Spleen (tissue), 11 donors: ENCODE results near the gene EED. TPM values are rescaled to one million over a fixed set of nuclear protein-coding genes. Genes with fewer than 3 reads are reported as not detected.
"Not testable (repeated sequence)": the region's sequence is repeated elsewhere in the genome, so short reads cannot be mapped to it uniquely, and the experiment has no call there.

ENCODE experiments used
- DNase-seq: peaks from one replicate; pipeline ENCODE4 v3.0.0-alpha.2; 2020
- H3K27ac ChIP-seq, 8 donors: fragments of 200-600 bp; sonication (generic) in 7 of 8; 1 replicate in 4 of 8; 2 replicates in 4 of 8; pipeline versions ENCODE4 v1.5.0 to v1.8.0; 2016 to 2021; ENCODE audit warnings: inconsistent platforms in 4 of 8, mild to moderate bottlenecking in 4 of 8, moderate library complexity in 1 of 8
- H3K27me3 ChIP-seq, 7 donors: fragments of 200-600 bp; sonication (generic) in 6 of 7; replicated peaks in 1 of 7; 1 replicate in 4 of 7; 2 replicates in 3 of 7; pipeline versions ENCODE4 v1.5.0 to v1.8.0; 2016 to 2021; ENCODE audit warnings: inconsistent platforms in 3 of 7, mild to moderate bottlenecking in 1 of 7
- H3K36me3 ChIP-seq, 6 donors: fragments of 200-600 bp; sonication (generic) in 5 of 6; 1 replicate in 4 of 6; 2 replicates in 2 of 6; pipeline versions ENCODE4 v1.5.0 to v1.8.0; 2016 to 2021; ENCODE audit warnings: inconsistent platforms in 2 of 6
- H3K4me1 ChIP-seq, 6 donors: fragments of 200-600 bp; sonication (generic) in 5 of 6; 1 replicate in 3 of 6; 2 replicates in 3 of 6; pipeline versions ENCODE4 v1.5.0 to v1.8.0; 2016 to 2021; ENCODE audit warnings: inconsistent platforms in 3 of 6
- H3K4me3 ChIP-seq, 8 donors: fragments of 200-600 bp; sonication (generic) in 7 of 8; 1 replicate in 4 of 8; 2 replicates in 4 of 8; pipeline versions ENCODE4 v1.5.0 to v1.8.0; 2016 to 2021; ENCODE audit warnings: inconsistent platforms in 4 of 8, mild to moderate bottlenecking in 4 of 8, moderate library complexity in 2 of 8
- H3K9me3 ChIP-seq, 8 donors: fragments of 200-600 bp; sonication (generic) in 7 of 8; 1 replicate in 4 of 8; 2 replicates in 4 of 8; pipeline versions ENCODE4 v1.5.0 to v1.8.0; 2016 to 2021; ENCODE audit warnings: inconsistent platforms in 4 of 8
- CTCF ChIP-seq, 11 experiments: fragments of 200-600 bp in 7 of 11; fragments of 450-650 bp in 4 of 11; sonication (generic) in 4 of 11; IDR thresholded peaks in 8 of 11; conservative IDR thresholded peaks in 3 of 11; 1 replicate in 7 of 11; 2 replicates in 4 of 11; pipeline versions ENCODE4 v1.4.0 to v1.8.0; 2016 to 2021; ENCODE audit warnings: antibody characterized with exemption in 11 of 11, inconsistent platforms in 4 of 11, mild to moderate bottlenecking in 1 of 11
- POLR2A ChIP-seq, 3 donors: fragments of 450-650 bp; IDR thresholded peaks; one replicate each; pipeline ENCODE4 v1.5.1; 2017; ENCODE audit warnings: antibody characterized with exemption in 3 of 3, mild to moderate bottlenecking in 1 of 3
- POLR2AphosphoS5 ChIP-seq, 3 donors: sonication (generic); formaldehyde crosslinking; IDR thresholded peaks; one replicate each; pipeline ENCODE4 v1.5.1; 2017; ENCODE audit warnings: antibody characterized with exemption in 3 of 3
- WGBS, 5 donors: extraction: QIAGEN DNeasy Blood & Tissue Kit in 3 of 5; methylation state at CpG; one replicate each; pipeline versions ENCODE4 v1.1.5 to v1.1.7; 2013 to 2018; 5-methylcytosine and 5-hydroxymethylcytosine counted together
- intact Hi-C: fragments of 100-400 bp; cut with DNase I; formaldehyde crosslinking; loops from one replicate; pipeline ENCODE4 v1.15.0; 2023; ENCODE audit warnings: low total_unique reads
- polyA plus RNA-seq, 3 donors: library from polyadenylated mRNA; stranded (reverse); fragments of 200-250 nt; gene quantifications; one replicate each; pipeline ENCODE4 v1.2.1, GENCODE V29; 2013
- total RNA-seq, 7 donors: library from RNA; depleted of rRNA in 3 of 7; stranded (reverse); fragments of >200 nt in 3 of 7; fragmentation: NEBNext Ultra II Directional in 4 of 7; extraction: Animal tissue kit (Norgen Biotek cat#: 25700) in 4 of 7; gene quantifications; one replicate each; pipeline versions ENCODE4 v1.1.0 to v1.2.1, GENCODE V29; 2016 to 2021
- donor health status: healthy with polysubstance abuse.
- donor health status: DM: no; HTN: no; CAD: no; lungs with moderate emphysema.
- donor health status: DM: no; HTN: no; CAD: no.
- donor health status: Bipolar disorder and iron deficiency.
- donor health status: healthy.
- donor health status: DM: no; HTN: no; CAD: no.
- donor health status: DM: yes; HTN: yes; CAD: no.

EED gene
- total and polyA plus RNA-seq, 10 donors, result 24.3 to 48.1 (median 31.1) TPM

DNA sequence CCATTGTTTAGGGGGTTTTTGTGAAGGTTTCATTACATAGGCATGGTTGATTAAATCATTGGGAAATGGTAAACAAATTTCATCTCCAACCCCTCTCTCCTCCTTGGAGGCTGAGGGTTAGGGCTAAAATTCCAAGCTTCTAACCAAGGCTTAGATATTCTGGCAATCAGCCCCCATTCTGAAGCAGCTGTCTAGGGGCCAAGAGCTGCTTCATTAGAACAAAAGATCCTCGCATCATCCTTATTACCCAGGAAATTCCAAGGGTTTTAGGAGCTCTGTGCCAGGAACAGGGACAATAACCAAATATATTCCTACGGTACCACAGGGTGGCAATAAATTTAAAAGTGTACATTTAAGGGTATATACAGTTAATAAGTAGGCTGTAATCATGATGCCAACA lies 22.5 kb upstream of the EED start:
- TF ChIP-seq POLR2A (IDR thresholded peaks at IDR 0.05) (no peak), CTCF (IDR thresholded peaks at IDR 0.05 in 8 of 11, conservative IDR thresholded peaks at IDR 0.05 in 3 of 11) (no peak), POLR2AphosphoS5 (IDR thresholded peaks at IDR 0.05) (no peak)

DNA sequence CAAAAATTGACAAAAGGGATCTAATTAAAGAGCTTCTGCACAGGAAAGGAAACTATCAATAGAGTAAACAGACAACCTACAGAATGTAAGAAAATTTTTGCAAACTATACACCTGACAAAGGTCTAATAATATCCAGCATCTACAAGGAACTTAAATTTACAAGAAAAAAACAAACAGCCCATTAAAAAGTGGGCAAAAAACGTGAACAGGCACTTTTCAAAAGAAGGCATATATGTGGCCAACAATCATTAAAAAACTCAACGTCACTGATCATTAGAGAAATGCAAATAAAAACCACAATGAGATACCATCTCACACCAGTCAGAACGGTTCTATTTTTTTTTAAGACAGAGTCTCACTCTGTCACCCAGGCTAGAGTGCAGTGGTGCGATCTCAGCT lies 20.0 kb upstream of the EED start:
- DNase-seq, H3K27ac ChIP-seq, H3K4me3 ChIP-seq, H3K27me3 ChIP-seq, intact Hi-C loops, H3K36me3 ChIP-seq: not testable (repeated sequence)
- peaks cover 0 to 15% (median 7%) of the 10 kb centered on the region in 8 donors for H3K9me3 ChIP-seq
- WGBS, 5 donors, result 55 to 70% (median 64%) methylated on average over 4 of the region's 4 CpGs
- H3K4me1 ChIP-seq, result peaks cover 0 to 11% (median 1%) of the 10 kb centered on the region in 6 donors

More for the DNA sequence above, 22.5 kb upstream of the EED start:
- 72 to 82% (median 75%) methylated on average over 2 of the region's 2 CpGs for WGBS, 5 donors
- Histone ChIP-seq H3K4me3 (no peak overlapping the region), H3K36me3 (no peaks in the 10 kb centered on the region), H3K9me3 (peaks cover 0 to 15% (median 7%) of the 10 kb centered on the region in 8 donors), H3K27ac (no peak overlapping the region), H3K27me3 (no peaks in the 10 kb centered on the region), H3K4me1 (peaks cover 0 to 31% (median 14%) of the 10 kb centered on the region in 6 donors)
- intact Hi-C loops, result no loop called here
- DNase-seq, result no peak

DNA sequence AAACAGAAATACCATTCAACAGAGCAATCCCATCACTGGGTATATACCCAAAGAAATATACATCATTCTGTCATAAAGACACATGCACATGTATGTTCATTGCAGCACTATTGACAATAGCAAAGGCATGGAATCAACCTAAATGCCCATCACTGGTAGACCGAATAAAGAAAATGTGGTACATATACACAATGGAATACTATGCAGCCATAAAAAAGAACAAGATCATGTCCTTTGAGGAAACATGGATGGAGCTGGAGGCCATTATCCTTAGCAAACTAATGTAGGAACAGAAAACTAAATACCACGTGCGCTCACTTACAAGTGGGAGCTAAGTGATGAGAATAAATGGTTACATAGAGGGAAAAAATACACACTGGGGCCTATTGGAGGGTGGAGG lies 19.2 kb upstream of the EED start:
- DNase-seq, H3K4me3 ChIP-seq, H3K36me3 ChIP-seq, intact Hi-C loops, H3K4me1 ChIP-seq, H3K27ac ChIP-seq, H3K27me3 ChIP-seq: not testable (repeated sequence)
- 96 to 99% (median 97%) methylated on average over 3 of the region's 3 CpGs for WGBS, 5 donors
- peaks cover 0 to 15% (median 7%) of the 10 kb centered on the region in 8 donors for H3K9me3 ChIP-seq

DNA sequence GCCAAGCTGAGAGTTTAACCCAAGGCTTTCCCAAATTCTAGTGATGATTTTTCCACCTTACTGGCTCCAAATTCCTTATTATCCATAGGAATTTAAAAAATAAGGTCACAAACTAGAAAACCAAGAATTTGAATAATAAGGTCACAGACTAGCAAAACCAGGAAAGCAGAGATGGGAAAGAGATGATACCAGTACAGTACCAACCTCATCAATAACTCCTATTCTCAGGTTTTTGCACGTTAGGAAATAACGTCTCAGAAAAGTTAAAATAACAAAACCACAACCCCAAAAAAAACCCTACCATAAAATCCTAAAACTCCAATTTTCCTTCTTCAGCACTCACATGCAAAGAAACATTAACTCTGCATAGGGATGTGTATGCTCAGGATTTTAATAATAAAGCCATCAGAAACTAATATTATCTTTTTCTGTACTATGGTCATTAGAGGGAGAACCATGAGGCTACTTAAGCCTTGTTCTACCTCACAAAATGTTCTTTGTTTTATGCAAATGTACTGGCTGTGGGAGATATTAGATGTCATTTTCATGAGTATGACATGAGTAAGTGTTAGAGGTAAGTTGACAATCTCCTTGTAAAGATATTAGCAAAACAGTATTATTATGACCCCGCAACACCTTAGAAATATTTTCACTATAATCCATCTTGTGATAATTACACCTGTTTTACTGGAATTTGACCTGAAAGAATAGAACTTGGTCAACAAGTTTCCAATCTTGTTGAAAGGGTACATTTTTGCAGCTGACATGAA lies 16.1 kb upstream of the EED start:
- Histone ChIP-seq H3K9me3 (peaks cover 0 to 15% (median 7%) of the 10 kb centered on the region in 8 donors), H3K4me3 (no peak overlapping the region), H3K27ac (no peak overlapping the region), H3K27me3 (no peaks in the 10 kb centered on the region), H3K4me1 (no peaks in the 10 kb centered on the region), H3K36me3 (no peaks in the 10 kb centered on the region)
- TF ChIP-seq POLR2A (IDR thresholded peaks at IDR 0.05) (no peak), POLR2AphosphoS5 (IDR thresholded peaks at IDR 0.05) (no peak)
- no peak for DNase-seq
- intact Hi-C loops, result no loop called here
- 66 to 81% (median 76%) methylated on average over 3 of the region's 3 CpGs for WGBS, 5 donors

GRCh38 chr11:86229039-86229330 lies 15.6 kb upstream of the EED start:
- H3K27me3 ChIP-seq, intact Hi-C loops, H3K4me1 ChIP-seq, DNase-seq, H3K36me3 ChIP-seq, H3K27ac ChIP-seq, H3K4me3 ChIP-seq: not testable (repeated sequence)
- 76 to 86% (median 81%) methylated on average over 3 of the region's 3 CpGs for WGBS, 5 donors
- H3K9me3 ChIP-seq, result peaks cover 0 to 15% (median 7%) of the 10 kb centered on the region in 8 donors

DNA sequence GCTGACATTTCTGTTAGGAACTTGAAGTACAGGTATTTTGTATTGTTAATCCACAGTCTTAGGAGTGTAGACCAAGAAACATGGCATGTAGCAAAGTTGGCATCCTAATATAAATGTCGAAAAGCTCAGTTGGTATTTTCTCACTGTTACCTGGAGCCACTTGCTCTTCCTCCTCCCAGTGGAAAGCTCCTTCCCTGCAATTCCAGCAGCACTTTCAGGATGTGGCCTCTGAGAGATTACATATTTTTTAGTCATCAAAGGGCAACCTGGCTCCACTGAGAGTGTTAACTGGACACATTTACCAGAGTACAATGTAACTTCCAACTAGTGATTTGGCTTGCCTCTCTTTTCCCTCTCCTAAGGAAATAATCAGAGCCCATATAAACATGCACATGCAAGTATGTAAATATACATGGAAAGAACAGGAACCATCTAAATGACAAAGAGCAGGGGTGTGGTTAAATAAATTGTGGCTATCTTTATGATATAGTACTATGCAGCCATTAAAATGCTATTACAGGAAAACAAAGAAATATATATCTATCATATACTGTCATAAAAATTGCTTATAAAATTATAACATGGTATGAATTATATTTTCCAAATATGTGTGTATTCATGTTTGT lies 14.3 kb upstream of the EED start:
- 87 to 100% (median 97%) methylated on average over 1 of the region's 1 CpG for WGBS, 5 donors
- intact Hi-C loops, result no loop called here

More for the DNA sequence above, 14.3 kb upstream of the EED start:
- Histone ChIP-seq H3K9me3 (peaks cover 0 to 3% (median under 1%) of the 10 kb centered on the region in 8 donors), H3K4me1 (no peaks in the 10 kb centered on the region), H3K4me3 (no peak overlapping the region), H3K27ac (no peak overlapping the region), H3K36me3 (no peaks in the 10 kb centered on the region), H3K27me3 (no peaks in the 10 kb centered on the region)
- no peak for DNase-seq
- no peak for TF ChIP-seq POLR2AphosphoS5 (IDR thresholded peaks at IDR 0.05)
- TF ChIP-seq POLR2A (IDR thresholded peaks at IDR 0.05), result no peak
- TF ChIP-seq CTCF (IDR thresholded peaks at IDR 0.05 in 8 of 11, conservative IDR thresholded peaks at IDR 0.05 in 3 of 11), result no peak
